ENCODE data around the gene BLMH.

DNA sequence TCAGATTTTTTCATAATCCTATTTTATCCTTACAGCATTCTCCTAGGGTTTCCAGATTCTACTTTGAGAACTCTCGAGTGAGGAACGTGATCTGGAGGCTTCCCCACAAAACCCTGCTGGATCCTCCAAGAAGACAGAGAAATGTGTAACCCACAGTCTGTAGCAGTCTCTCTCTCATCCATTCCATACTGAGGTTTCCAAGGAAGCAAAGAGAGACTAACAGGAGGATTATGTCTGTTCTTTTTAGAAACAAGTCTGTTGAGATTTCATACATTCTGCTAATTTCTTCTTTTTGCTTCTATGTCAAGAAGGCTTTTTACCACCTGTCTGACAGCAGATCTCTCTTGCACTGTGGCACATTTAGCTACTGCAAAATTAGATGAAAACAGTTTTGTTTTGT lies 23.4 kb upstream of the BLMH start:
- TF ChIP-seq POLR2AphosphoS5 (IDR thresholded peaks at IDR 0.05; ENCODE audit: borderline replicate concordance, low read depth, low read length) (no peak), EZH2 (IDR thresholded peaks at IDR 0.05) (no peak), FOXP2 (optimal IDR thresholded peaks at IDR 0.05; ENCODE audit: control extremely low read depth, extremely low read length, insufficient read depth) (no peak)

Data from SK-N-MC (cell line).